ENCODE data around the gene ZNF579. TPM values are rescaled to one million over a fixed set of nuclear protein-coding genes. Genes with fewer than 3 reads are reported as not detected.
A peak's percentile ranks its signal among the peaks of the same experiment; 100 is the strongest.

Gene ZNF579
- total and polyA plus RNA-seq, 2 of the 13 experiments (the other 11 are each of a cell fraction or from before 2014, with no cell fraction given): 2.1 to 2.9 TPM

DNA sequence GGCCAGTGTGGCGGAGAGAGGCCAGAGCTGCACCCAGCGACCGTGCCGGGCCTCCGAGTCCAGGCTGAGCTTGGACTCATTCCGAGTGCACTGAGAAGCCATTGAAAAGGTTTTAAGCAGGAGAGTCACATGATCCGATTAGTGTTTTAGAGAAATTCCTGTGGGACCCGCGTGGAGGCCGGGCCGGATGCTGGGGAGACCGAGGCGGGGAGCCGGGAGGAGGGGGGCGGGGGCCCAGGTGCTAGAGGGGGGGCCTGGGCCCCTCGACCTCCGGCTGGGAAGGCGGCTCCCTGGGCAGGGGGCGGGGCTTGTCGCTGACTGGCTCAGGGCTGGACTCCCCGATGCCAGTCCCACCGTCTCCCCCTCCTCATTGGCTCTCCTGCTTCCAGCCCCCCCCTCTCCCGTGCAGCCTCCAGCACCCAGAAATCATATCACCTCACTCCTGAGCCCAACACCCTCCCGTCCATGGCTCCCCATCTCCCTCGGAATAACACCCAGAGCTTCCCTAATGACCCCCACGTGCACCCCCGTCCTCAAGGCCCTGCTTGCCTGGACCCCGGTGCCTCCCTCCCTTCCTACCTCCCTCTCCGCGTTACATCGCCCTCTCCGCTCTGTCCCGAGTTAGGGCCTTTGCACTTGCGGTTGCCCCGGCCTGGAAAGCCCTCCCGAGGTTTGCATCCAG lies 5.2 kb upstream of the ZNF579 start (continued):
- TF ChIP-seq, protein P1, sequence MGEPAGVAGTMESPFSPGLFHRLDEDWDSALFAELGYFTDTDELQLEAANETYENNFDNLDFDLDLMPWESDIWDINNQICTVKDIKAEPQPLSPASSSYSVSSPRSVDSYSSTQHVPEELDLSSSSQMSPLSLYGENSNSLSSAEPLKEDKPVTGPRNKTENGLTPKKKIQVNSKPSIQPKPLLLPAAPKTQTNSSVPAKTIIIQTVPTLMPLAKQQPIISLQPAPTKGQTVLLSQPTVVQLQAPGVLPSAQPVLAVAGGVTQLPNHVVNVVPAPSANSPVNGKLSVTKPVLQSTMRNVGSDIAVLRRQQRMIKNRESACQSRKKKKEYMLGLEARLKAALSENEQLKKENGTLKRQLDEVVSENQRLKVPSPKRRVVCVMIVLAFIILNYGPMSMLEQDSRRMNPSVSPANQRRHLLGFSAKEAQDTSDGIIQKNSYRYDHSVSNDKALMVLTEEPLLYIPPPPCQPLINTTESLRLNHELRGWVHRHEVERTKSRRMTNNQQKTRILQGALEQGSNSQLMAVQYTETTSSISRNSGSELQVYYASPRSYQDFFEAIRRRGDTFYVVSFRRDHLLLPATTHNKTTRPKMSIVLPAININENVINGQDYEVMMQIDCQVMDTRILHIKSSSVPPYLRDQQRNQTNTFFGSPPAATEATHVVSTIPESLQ (CRISPR knock-in tag; conservative IDR thresholded peaks at IDR 0.05): no peak
- TF ChIP-seq ZC3H13 (CRISPR knock-in tag; IDR thresholded peaks at IDR 0.05) (no peak), ZNF850 (CRISPR knock-in tag; conservative IDR thresholded peaks at IDR 0.05) (no peak), SNAPC2 (CRISPR knock-in tag; IDR thresholded peaks at IDR 0.05) (no peak), ZNF547 (CRISPR knock-in tag; IDR thresholded peaks at IDR 0.05) (no peak; the same call in 1 of the 2 replicates), MAF1 (CRISPR knock-in tag; IDR thresholded peaks at IDR 0.05; ENCODE audit: borderline replicate concordance) (no peak), NCOA1 (CRISPR knock-in tag; IDR thresholded peaks at IDR 0.05) (no peak), BCL6 (CRISPR knock-in tag; IDR thresholded peaks at IDR 0.05) (0 out of 2 replicates have a peak, but pooled peaks have one; percentile 16)
- TF ChIP-seq, protein P2, sequence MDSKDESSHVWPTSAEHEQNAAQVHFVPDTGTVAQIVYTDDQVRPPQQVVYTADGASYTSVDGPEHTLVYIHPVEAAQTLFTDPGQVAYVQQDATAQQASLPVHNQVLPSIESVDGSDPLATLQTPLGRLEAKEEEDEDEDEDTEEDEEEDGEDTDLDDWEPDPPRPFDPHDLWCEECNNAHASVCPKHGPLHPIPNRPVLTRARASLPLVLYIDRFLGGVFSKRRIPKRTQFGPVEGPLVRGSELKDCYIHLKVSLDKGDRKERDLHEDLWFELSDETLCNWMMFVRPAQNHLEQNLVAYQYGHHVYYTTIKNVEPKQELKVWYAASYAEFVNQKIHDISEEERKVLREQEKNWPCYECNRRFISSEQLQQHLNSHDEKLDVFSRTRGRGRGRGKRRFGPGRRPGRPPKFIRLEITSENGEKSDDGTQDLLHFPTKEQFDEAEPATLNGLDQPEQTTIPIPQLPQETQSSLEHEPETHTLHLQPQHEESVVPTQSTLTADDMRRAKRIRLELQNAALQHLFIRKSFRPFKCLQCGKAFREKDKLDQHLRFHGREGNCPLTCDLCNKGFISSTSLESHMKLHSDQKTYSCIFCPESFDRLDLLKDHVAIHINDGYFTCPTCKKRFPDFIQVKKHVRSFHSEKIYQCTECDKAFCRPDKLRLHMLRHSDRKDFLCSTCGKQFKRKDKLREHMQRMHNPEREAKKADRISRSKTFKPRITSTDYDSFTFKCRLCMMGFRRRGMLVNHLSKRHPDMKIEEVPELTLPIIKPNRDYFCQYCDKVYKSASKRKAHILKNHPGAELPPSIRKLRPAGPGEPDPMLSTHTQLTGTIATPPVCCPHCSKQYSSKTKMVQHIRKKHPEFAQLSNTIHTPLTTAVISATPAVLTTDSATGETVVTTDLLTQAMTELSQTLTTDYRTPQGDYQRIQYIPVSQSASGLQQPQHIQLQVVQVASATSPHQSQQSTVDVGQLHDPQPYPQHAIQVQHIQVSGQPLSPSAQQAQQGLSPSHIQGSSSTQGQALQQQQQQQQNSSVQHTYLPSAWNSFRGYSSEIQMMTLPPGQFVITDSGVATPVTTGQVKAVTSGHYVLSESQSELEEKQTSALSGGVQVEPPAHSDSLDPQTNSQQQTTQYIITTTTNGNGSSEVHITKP (CRISPR knock-in tag; IDR thresholded peaks at IDR 0.05; ENCODE audit: low read depth): no peak
- TF ChIP-seq, protein P3, sequence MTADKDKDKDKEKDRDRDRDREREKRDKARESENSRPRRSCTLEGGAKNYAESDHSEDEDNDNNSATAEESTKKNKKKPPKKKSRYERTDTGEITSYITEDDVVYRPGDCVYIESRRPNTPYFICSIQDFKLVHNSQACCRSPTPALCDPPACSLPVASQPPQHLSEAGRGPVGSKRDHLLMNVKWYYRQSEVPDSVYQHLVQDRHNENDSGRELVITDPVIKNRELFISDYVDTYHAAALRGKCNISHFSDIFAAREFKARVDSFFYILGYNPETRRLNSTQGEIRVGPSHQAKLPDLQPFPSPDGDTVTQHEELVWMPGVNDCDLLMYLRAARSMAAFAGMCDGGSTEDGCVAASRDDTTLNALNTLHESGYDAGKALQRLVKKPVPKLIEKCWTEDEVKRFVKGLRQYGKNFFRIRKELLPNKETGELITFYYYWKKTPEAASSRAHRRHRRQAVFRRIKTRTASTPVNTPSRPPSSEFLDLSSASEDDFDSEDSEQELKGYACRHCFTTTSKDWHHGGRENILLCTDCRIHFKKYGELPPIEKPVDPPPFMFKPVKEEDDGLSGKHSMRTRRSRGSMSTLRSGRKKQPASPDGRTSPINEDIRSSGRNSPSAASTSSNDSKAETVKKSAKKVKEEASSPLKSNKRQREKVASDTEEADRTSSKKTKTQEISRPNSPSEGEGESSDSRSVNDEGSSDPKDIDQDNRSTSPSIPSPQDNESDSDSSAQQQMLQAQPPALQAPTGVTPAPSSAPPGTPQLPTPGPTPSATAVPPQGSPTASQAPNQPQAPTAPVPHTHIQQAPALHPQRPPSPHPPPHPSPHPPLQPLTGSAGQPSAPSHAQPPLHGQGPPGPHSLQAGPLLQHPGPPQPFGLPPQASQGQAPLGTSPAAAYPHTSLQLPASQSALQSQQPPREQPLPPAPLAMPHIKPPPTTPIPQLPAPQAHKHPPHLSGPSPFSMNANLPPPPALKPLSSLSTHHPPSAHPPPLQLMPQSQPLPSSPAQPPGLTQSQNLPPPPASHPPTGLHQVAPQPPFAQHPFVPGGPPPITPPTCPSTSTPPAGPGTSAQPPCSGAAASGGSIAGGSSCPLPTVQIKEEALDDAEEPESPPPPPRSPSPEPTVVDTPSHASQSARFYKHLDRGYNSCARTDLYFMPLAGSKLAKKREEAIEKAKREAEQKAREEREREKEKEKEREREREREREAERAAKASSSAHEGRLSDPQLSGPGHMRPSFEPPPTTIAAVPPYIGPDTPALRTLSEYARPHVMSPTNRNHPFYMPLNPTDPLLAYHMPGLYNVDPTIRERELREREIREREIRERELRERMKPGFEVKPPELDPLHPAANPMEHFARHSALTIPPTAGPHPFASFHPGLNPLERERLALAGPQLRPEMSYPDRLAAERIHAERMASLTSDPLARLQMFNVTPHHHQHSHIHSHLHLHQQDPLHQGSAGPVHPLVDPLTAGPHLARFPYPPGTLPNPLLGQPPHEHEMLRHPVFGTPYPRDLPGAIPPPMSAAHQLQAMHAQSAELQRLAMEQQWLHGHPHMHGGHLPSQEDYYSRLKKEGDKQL (CRISPR knock-in tag; IDR thresholded peaks at IDR 0.05; ENCODE audit: low read depth): no peak
